H1 (cell line): Measurements from ENCODE around the gene ERGIC3. TPM values are rescaled to one million over a fixed set of nuclear protein-coding genes. Genes with fewer than 3 reads are reported as not detected.

Source experiments
- CHD7 ChIP-seq: fragments of 300-600 bp; sonication (generic); IDR thresholded peaks from 2 replicates; pipeline ENCODE4 v1.7.1; 2012; ENCODE audit warnings: low read length, moderate library complexity, mild to moderate bottlenecking, inconsistent platforms; ENCODE audit not compliant: insufficient replicate concordance
- KDM5A ChIP-seq: fragments of 200-600 bp; IDR thresholded peaks from 2 replicates; pipeline ENCODE4 v1.7.1; 2012; ENCODE audit warnings: mild to moderate bottlenecking, low read length, inconsistent platforms, mixed read lengths
- SAP30 ChIP-seq: fragments of 300-600 bp; sonication (generic); IDR thresholded peaks from 2 replicates; pipeline ENCODE4 v1.7.1; 2012; ENCODE audit warnings: low read length, moderate library complexity, mild to moderate bottlenecking, inconsistent platforms; ENCODE audit not compliant: insufficient read depth, insufficient replicate concordance
- TEAD4 ChIP-seq: IDR thresholded peaks from 2 replicates; pipeline ENCODE4 v1.6.1; 2012; ENCODE audit warnings: low read depth, low read length, inconsistent platforms, mixed read lengths
- polyA plus RNA-seq, 7 experiments: library from polyadenylated mRNA; depleted of rRNA in 3 of 7; stranded (reverse) in 5 of 7; unstranded in 2 of 7; fragments of >200 nt in 5 of 7; fragments of 200-250 nt in 2 of 7; gene quantifications; 1 replicate in 5 of 7; 2 replicates in 1 of 7; 4 replicates in 1 of 7; pipeline versions ENCODE4 v1.2.1 to v1.2.3, GENCODE V29; 2011 to 2013; ENCODE audit warnings: missing spikeins in 2 of 7, mixed read lengths in 2 of 7
- total RNA-seq: library from RNA; stranded (reverse); fragmentation: NEBNext Ultra II Directional; extraction: Animal tissue kit (Norgen Biotek cat#: 25700); gene quantifications from 2 replicates; pipeline ENCODE4 v1.2.1, GENCODE V29; 2021

ERGIC3 gene
- total and polyA plus RNA-seq, 2 of the 8 experiments (the other 6 are each of a cell fraction or from before 2014, with no cell fraction given), result 178 to 341 TPM

DNA sequence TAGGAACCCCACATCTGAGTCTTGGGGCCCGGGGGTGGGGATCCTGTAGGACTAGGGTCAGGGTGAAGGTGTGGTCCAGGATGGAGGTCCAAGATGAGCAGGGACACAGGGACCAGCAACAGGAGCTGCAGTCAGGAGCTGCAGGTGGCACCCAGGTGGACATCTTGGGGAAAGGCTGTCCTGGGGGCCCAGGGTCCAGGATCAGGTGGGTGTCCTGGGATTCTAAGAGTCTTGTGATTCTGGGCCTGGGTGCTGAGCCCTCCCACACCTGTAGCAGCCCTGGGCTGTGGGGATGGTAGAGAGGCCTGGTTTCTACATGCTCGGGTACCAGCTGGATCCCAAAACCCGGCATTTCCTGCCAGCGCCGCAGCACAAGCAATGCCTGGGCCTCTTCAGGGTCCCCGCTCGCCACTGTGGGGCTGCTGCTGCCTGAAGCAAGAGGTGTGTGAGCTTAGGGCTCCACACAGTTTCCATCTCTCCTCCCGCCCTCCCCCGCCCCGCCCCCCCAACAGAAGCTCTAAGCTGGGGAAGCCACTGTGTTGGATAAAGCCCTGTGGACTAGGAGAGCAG lies 20.7 kb downstream of the ERGIC3 start (continued):
- no peak for TF ChIP-seq CHD7
- no peak for TF ChIP-seq TEAD4
- TF ChIP-seq SAP30, result no peak
- no peak for TF ChIP-seq KDM5A
